ENCODE measurements around the gene PIP4K2C. TPM values are rescaled to one million over a fixed set of nuclear protein-coding genes. Genes with fewer than 3 reads are reported as not detected.
"Not testable (repeated sequence)": the region's sequence is repeated elsewhere in the genome, so short reads cannot be mapped to it uniquely, and the experiment has no call there.

The PIP4K2C gene
- total and polyA plus RNA-seq, 8 donors, result 17.0 to 44.1 (median 21.8) TPM

- no peak for ATAC-seq
- intact Hi-C loops (cut with DNase I), result no loop called here
- no peaks in the 10 kb centered on the region for H3K9me3 ChIP-seq
- no peak for DNase-seq
- no peak overlapping the region for H3K4me3 ChIP-seq
- TF ChIP-seq CTCF (IDR thresholded peaks at IDR 0.05), result no peak
- no peaks in the 10 kb centered on the region for H3K4me1 ChIP-seq
- H3K36me3 ChIP-seq, result no peaks in the 10 kb centered on the region
- no peak overlapping the region for H3K27ac ChIP-seq
- H3K27me3 ChIP-seq, result peaks cover 0 to 27% of the 10 kb centered on the region in 2 donors
These were observed 32.1 kb upstream of the PIP4K2C start for GRCh38 chr12:57558864-57559263.

- peaks cover 0 to 28% of the 10 kb centered on the region in 2 donors for H3K27me3 ChIP-seq
- DNase-seq, result no peak
- no peak for TF ChIP-seq CTCF (IDR thresholded peaks at IDR 0.05)
These were observed 30.5 kb upstream of the PIP4K2C start for GRCh38 chr12:57560516-57560915.

GRCh38 chr12:57561117-57561516 is 29.9 kb upstream of the PIP4K2C start:
- ATAC-seq; H3K4me3 ChIP-seq; H3K4me1 ChIP-seq; H3K36me3 ChIP-seq; H3K27ac ChIP-seq; DNase-seq; H3K9me3 ChIP-seq; intact Hi-C loops (cut with DNase I): not testable (repeated sequence)
- peaks cover 0 to 34% of the 10 kb centered on the region in 2 donors for H3K27me3 ChIP-seq

More at GRCh38 chr12:57560516-57560915, 30.5 kb upstream of the PIP4K2C start:
- ATAC-seq, result no peak
- intact Hi-C loops (cut with DNase I), result no loop called here
- H3K27ac ChIP-seq, result no peak overlapping the region
- no peaks in the 10 kb centered on the region for H3K36me3 ChIP-seq
- no peaks in the 10 kb centered on the region for H3K9me3 ChIP-seq
- no peak overlapping the region for H3K4me3 ChIP-seq
- no peaks in the 10 kb centered on the region for H3K4me1 ChIP-seq

GRCh38 chr12:57563358-57563757 is 27.6 kb upstream of the PIP4K2C start:
- Histone ChIP-seq H3K4me1 (no peaks in the 10 kb centered on the region), H3K36me3 (no peaks in the 10 kb centered on the region), H3K4me3 (no peak overlapping the region), H3K9me3 (no peaks in the 10 kb centered on the region), H3K27ac (no peak overlapping the region), H3K27me3 (peaks cover 0 to 51% of the 10 kb centered on the region in 2 donors)
- TF ChIP-seq CTCF (IDR thresholded peaks at IDR 0.05), result no peak
- no peak for DNase-seq
- intact Hi-C loops (cut with DNase I), result no loop called here
- no peak for ATAC-seq

- H3K4me3 ChIP-seq, result no peak overlapping the region
- H3K27ac ChIP-seq, result no peak overlapping the region
- H3K9me3 ChIP-seq, result no peaks in the 10 kb centered on the region
- intact Hi-C loops (cut with DNase I), result no loop called here
- no peaks in the 10 kb centered on the region for H3K36me3 ChIP-seq
- ATAC-seq (no peak), DNase-seq (no peak)
- no peaks in the 10 kb centered on the region for H3K4me1 ChIP-seq
- no peak for TF ChIP-seq CTCF (IDR thresholded peaks at IDR 0.05)
- peaks cover 0 to 51% of the 10 kb centered on the region in 2 donors for H3K27me3 ChIP-seq
These were observed 26.7 kb upstream of the PIP4K2C start for GRCh38 chr12:57564178-57564740.

- no peak for DNase-seq
- no peaks in the 10 kb centered on the region for H3K4me1 ChIP-seq
- intact Hi-C loops (cut with DNase I), result no loop called here
- no peaks in the 10 kb centered on the region for H3K9me3 ChIP-seq
- H3K27ac ChIP-seq, result no peak overlapping the region
- no peak overlapping the region for H3K4me3 ChIP-seq
- peaks cover 0 to 26% of the 10 kb centered on the region in 2 donors for H3K27me3 ChIP-seq
- ATAC-seq, result no peak
- TF ChIP-seq CTCF (IDR thresholded peaks at IDR 0.05), result no peak
- no peaks in the 10 kb centered on the region for H3K36me3 ChIP-seq
These were observed 22.2 kb upstream of the PIP4K2C start for GRCh38 chr12:57568838-57569237.
